Measurements from ENCODE around the gene MARCHF3.

The MARCHF3 gene

GRCh38 chr5:126988021-126988569 lies 42.3 kb downstream of the MARCHF3 start:
- DNase-seq (ENCODE audit: low read depth, low spot score) = no peak
- Histone ChIP-seq H3K36me3 (ENCODE audit: insufficient read depth, low read length) (no peaks in the 10 kb centered on the region), H3K9ac (ENCODE audit: insufficient read length) (no peak overlapping the region), H3K9me3 (ENCODE audit: low read depth, low read length) (no peaks in the 10 kb centered on the region), H3K4me3 (0 out of 2 replicates have a peak overlapping the region, but pooled peaks have one; percentile 30), H3K27ac (peak overlapping the region; percentile 54; the same call in 1 of the 2 replicates)
- no peak for TF ChIP-seq EZH2 (IDR thresholded peaks at IDR 0.05)
- no peak for TF ChIP-seq FOXP2 (optimal IDR thresholded peaks at IDR 0.05; ENCODE audit: control extremely low read depth, extremely low read length, insufficient read depth)
- TF ChIP-seq POLR2AphosphoS5 (IDR thresholded peaks at IDR 0.05; ENCODE audit: borderline replicate concordance, low read depth, low read length) = no peak

- no peaks in the 10 kb centered on the region for H3K9me3 ChIP-seq (ENCODE audit: low read depth, low read length)
- H3K27ac ChIP-seq = no peak overlapping the region
- no peak for DNase-seq (ENCODE audit: low read depth, low spot score)
- H3K36me3 ChIP-seq (ENCODE audit: insufficient read depth, low read length) = no peaks in the 10 kb centered on the region
- H3K4me3 ChIP-seq = no peak overlapping the region
- H3K9ac ChIP-seq (ENCODE audit: insufficient read length) = no peak overlapping the region
- no peak for TF ChIP-seq EZH2 (IDR thresholded peaks at IDR 0.05)
- TF ChIP-seq POLR2AphosphoS5 (IDR thresholded peaks at IDR 0.05; ENCODE audit: borderline replicate concordance, low read depth, low read length) = no peak
- TF ChIP-seq FOXP2 (optimal IDR thresholded peaks at IDR 0.05; ENCODE audit: control extremely low read depth, extremely low read length, insufficient read depth) = no peak
These were observed 43.0 kb downstream of the MARCHF3 start for GRCh38 chr5:126987271-126987899.

GRCh38 chr5:126984632-126985031 lies 45.7 kb downstream of the MARCHF3 start:
- no peaks in the 10 kb centered on the region for H3K36me3 ChIP-seq (ENCODE audit: insufficient read depth, low read length)
- no peaks in the 10 kb centered on the region for H3K9me3 ChIP-seq (ENCODE audit: low read depth, low read length)
- H3K4me3 ChIP-seq = no peak overlapping the region
- H3K9ac ChIP-seq (ENCODE audit: insufficient read length) = no peak overlapping the region
- H3K27ac ChIP-seq = no peak overlapping the region
- DNase-seq (ENCODE audit: low read depth, low spot score) = no peak
- no peak for TF ChIP-seq POLR2AphosphoS5 (IDR thresholded peaks at IDR 0.05; ENCODE audit: borderline replicate concordance, low read depth, low read length)

GRCh38 chr5:126983874-126984266 lies 46.5 kb downstream of the MARCHF3 start:
- Histone ChIP-seq H3K36me3 (ENCODE audit: insufficient read depth, low read length) (no peaks in the 10 kb centered on the region), H3K27ac (no peak overlapping the region), H3K9me3 (ENCODE audit: low read depth, low read length) (no peaks in the 10 kb centered on the region), H3K4me3 (no peak overlapping the region), H3K9ac (ENCODE audit: insufficient read length) (no peak overlapping the region)
- no peak for DNase-seq (ENCODE audit: low read depth, low spot score)
- no peak for TF ChIP-seq POLR2AphosphoS5 (IDR thresholded peaks at IDR 0.05; ENCODE audit: borderline replicate concordance, low read depth, low read length)
- no peak for TF ChIP-seq FOXP2 (optimal IDR thresholded peaks at IDR 0.05; ENCODE audit: control extremely low read depth, extremely low read length, insufficient read depth)
- no peak for TF ChIP-seq EZH2 (IDR thresholded peaks at IDR 0.05)

GRCh38 chr5:126982926-126983873 lies 47.2 kb downstream of the MARCHF3 start:
- H3K36me3 ChIP-seq (ENCODE audit: insufficient read depth, low read length) = no peaks in the 10 kb centered on the region
- no peak overlapping the region for H3K9ac ChIP-seq (ENCODE audit: insufficient read length)
- no peak overlapping the region for H3K4me3 ChIP-seq
- H3K27ac ChIP-seq = no peak overlapping the region
- no peak for DNase-seq (ENCODE audit: low read depth, low spot score)
- no peaks in the 10 kb centered on the region for H3K9me3 ChIP-seq (ENCODE audit: low read depth, low read length)
- TF ChIP-seq POLR2AphosphoS5 (IDR thresholded peaks at IDR 0.05; ENCODE audit: borderline replicate concordance, low read depth, low read length) (no peak), EZH2 (IDR thresholded peaks at IDR 0.05) (no peak), FOXP2 (optimal IDR thresholded peaks at IDR 0.05; ENCODE audit: control extremely low read depth, extremely low read length, insufficient read depth) (no peak)

- Histone ChIP-seq H3K36me3 (ENCODE audit: insufficient read depth, low read length) (no peaks in the 10 kb centered on the region), H3K9ac (ENCODE audit: insufficient read length) (no peak overlapping the region), H3K4me3 (no peak overlapping the region), H3K27ac (no peak overlapping the region), H3K9me3 (ENCODE audit: low read depth, low read length) (no peaks in the 10 kb centered on the region)
- no peak for DNase-seq (ENCODE audit: low read depth, low spot score)
- no peak for TF ChIP-seq POLR2AphosphoS5 (IDR thresholded peaks at IDR 0.05; ENCODE audit: borderline replicate concordance, low read depth, low read length)
- TF ChIP-seq EZH2 (IDR thresholded peaks at IDR 0.05) = no peak
These were observed 48.2 kb downstream of the MARCHF3 start for GRCh38 chr5:126982202-126982601.

GRCh38 chr5:126981701-126982100 lies 48.7 kb downstream of the MARCHF3 start:
- no peak for TF ChIP-seq FOXP2 (optimal IDR thresholded peaks at IDR 0.05; ENCODE audit: control extremely low read depth, extremely low read length, insufficient read depth)
- no peak for TF ChIP-seq POLR2AphosphoS5 (IDR thresholded peaks at IDR 0.05; ENCODE audit: borderline replicate concordance, low read depth, low read length)
- no peak for TF ChIP-seq EZH2 (IDR thresholded peaks at IDR 0.05)
- no peaks in the 10 kb centered on the region for H3K9me3 ChIP-seq (ENCODE audit: low read depth, low read length)
- no peak overlapping the region for H3K27ac ChIP-seq
- H3K9ac ChIP-seq (ENCODE audit: insufficient read length) = no peak overlapping the region
- no peak overlapping the region for H3K4me3 ChIP-seq
- no peaks in the 10 kb centered on the region for H3K36me3 ChIP-seq (ENCODE audit: insufficient read depth, low read length)
- DNase-seq (ENCODE audit: low read depth, low spot score) = no peak

- Histone ChIP-seq H3K27ac (no peak overlapping the region), H3K4me3 (no peak overlapping the region), H3K9me3 (ENCODE audit: low read depth, low read length) (no peaks in the 10 kb centered on the region), H3K36me3 (ENCODE audit: insufficient read depth, low read length) (no peaks in the 10 kb centered on the region), H3K9ac (ENCODE audit: insufficient read length) (no peak overlapping the region)
- DNase-seq (ENCODE audit: low read depth, low spot score) = no peak
- TF ChIP-seq EZH2 (IDR thresholded peaks at IDR 0.05) (no peak), FOXP2 (optimal IDR thresholded peaks at IDR 0.05; ENCODE audit: control extremely low read depth, extremely low read length, insufficient read depth) (no peak), POLR2AphosphoS5 (IDR thresholded peaks at IDR 0.05; ENCODE audit: borderline replicate concordance, low read depth, low read length) (no peak)
These were observed 49.1 kb downstream of the MARCHF3 start for GRCh38 chr5:126981222-126981621.

Measured in SK-N-MC (cell line).